Frontal cortex (tissue), 4 donors: ENCODE measurements around the gene PHACTR2. TPM values are rescaled to one million over a fixed set of nuclear protein-coding genes. Genes with fewer than 3 reads are reported as not detected.

Experiments used
- DNase-seq, 2 donors: peaks; one replicate each; pipeline ENCODE4 v3.0.0; 2012; ENCODE audit warnings: low spot score in 2 of 2
- FAIRE-seq: peaks from 2 replicates; lab custom pipeline; 2012; peaks lifted over from hg19 to GRCh38; lab: Jason Lieb, UNC
- total RNA-seq: library from RNA; depleted of rRNA; stranded (reverse); fragments of >200 nt; gene quantifications from one replicate; pipeline ENCODE4 v1.2.3, GENCODE V29; 2014
- donor health status: control.
- donor health status: control.
- donor health status: control.

Gene PHACTR2
- total RNA-seq, 1 donor from 2014 or later = 15.1 TPM

GRCh38 chr6:143674483-143675381, 3.0 kb upstream of the PHACTR2 start:
- FAIRE-seq = no peak

GRCh38 chr6:143675382-143675900, 2.3 kb upstream of the PHACTR2 start:
- FAIRE-seq (no peak), DNase-seq (no peak)

More at GRCh38 chr6:143674483-143675381, 3.0 kb upstream of the PHACTR2 start:
- DNase-seq = no peak

- no peak for FAIRE-seq
- no peak for DNase-seq
These were observed 1.8 kb upstream of the PHACTR2 start for GRCh38 chr6:143675946-143676345.

GRCh38 chr6:143676437-143677045, 1.2 kb upstream of the PHACTR2 start:
- no peak for FAIRE-seq
- no peak for DNase-seq

- DNase-seq (no peak), FAIRE-seq (no peak)
These were observed 231 bp upstream of the PHACTR2 start for GRCh38 chr6:143677577-143677890.

GRCh38 chr6:143679041-143679440, 1.3 kb downstream of the PHACTR2 start:
- no peak for FAIRE-seq
- DNase-seq = no peak

GRCh38 chr6:143680141-143680540, 2.4 kb downstream of the PHACTR2 start:
- FAIRE-seq (no peak), DNase-seq (no peak)

- no peak for FAIRE-seq
- no peak for DNase-seq
These were observed 5.0 kb downstream of the PHACTR2 start for GRCh38 chr6:143682805-143683204.

GRCh38 chr6:143684486-143684885, 6.7 kb downstream of the PHACTR2 start:
- no peak for FAIRE-seq
- DNase-seq = no peak

- FAIRE-seq (no peak), DNase-seq (no peak)
These were observed 7.9 kb downstream of the PHACTR2 start for GRCh38 chr6:143685653-143686052.

GRCh38 chr6:143687591-143687990, 9.8 kb downstream of the PHACTR2 start:
- no peak for DNase-seq
- FAIRE-seq = no peak

GRCh38 chr6:143688681-143689080, 10.9 kb downstream of the PHACTR2 start:
- no peak for DNase-seq
- FAIRE-seq = no peak

GRCh38 chr6:143689852-143690251, 12.1 kb downstream of the PHACTR2 start:
- FAIRE-seq (no peak), DNase-seq (no peak)

- FAIRE-seq (no peak), DNase-seq (no peak)
These were observed 13.4 kb downstream of the PHACTR2 start for GRCh38 chr6:143691155-143691554.

- FAIRE-seq (no peak), DNase-seq (no peak)
These were observed 14.3 kb downstream of the PHACTR2 start for GRCh38 chr6:143691900-143692636.

GRCh38 chr6:143692696-143693095, 14.9 kb downstream of the PHACTR2 start:
- FAIRE-seq = no peak

GRCh38 chr6:143694013-143694412, 16.2 kb downstream of the PHACTR2 start:
- DNase-seq = no peak
- no peak for FAIRE-seq

More at GRCh38 chr6:143692696-143693095, 14.9 kb downstream of the PHACTR2 start:
- DNase-seq = no peak

- DNase-seq = no peak
- no peak for FAIRE-seq
These were observed 16.8 kb downstream of the PHACTR2 start for GRCh38 chr6:143694560-143694959.

GRCh38 chr6:143695130-143695968, 17.6 kb downstream of the PHACTR2 start:
- DNase-seq (no peak), FAIRE-seq (no peak)
